Measurements from ENCODE around the gene USP17L22.
"Not testable (repeated sequence)": the region's sequence is repeated elsewhere in the genome, so short reads cannot be mapped to it uniquely, and the experiment has no call there.

DNA sequence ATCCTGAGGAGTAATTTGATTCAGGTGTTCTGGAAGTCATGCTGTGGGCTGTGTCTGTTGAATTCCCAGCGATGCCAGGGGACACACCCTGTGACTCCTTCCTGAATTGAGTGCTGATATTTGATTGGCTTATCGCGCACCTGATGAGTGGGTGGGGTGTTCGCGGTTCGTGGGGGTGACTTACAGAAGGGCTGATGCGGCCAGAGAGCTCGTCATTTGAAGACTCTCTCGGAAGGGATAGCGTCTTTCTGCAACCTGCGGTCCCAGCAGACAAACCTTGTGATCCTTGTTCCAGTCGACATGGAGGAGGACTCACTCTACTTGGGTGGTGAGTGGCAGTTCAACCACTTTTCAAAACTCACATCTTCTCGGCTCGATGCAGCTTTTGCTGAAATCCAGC is 42.8 kb upstream of the USP17L22 start, which contains the start of gene USP17L13:
- TF ChIP-seq, protein P1, sequence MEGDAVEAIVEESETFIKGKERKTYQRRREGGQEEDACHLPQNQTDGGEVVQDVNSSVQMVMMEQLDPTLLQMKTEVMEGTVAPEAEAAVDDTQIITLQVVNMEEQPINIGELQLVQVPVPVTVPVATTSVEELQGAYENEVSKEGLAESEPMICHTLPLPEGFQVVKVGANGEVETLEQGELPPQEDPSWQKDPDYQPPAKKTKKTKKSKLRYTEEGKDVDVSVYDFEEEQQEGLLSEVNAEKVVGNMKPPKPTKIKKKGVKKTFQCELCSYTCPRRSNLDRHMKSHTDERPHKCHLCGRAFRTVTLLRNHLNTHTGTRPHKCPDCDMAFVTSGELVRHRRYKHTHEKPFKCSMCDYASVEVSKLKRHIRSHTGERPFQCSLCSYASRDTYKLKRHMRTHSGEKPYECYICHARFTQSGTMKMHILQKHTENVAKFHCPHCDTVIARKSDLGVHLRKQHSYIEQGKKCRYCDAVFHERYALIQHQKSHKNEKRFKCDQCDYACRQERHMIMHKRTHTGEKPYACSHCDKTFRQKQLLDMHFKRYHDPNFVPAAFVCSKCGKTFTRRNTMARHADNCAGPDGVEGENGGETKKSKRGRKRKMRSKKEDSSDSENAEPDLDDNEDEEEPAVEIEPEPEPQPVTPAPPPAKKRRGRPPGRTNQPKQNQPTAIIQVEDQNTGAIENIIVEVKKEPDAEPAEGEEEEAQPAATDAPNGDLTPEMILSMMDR (IDR thresholded peaks at IDR 0.05; ENCODE audit: borderline replicate concordance, extremely low read depth, low read length, poor library complexity, severe bottlenecking), result not testable (repeated sequence)
- not testable (repeated sequence) for TF ChIP-seq EZH2 (IDR thresholded peaks at IDR 0.05; ENCODE audit: borderline replicate concordance, low read depth, low read length, severe bottlenecking)
